H9 (cell line): ENCODE results near the gene CAMK1. TPM values are rescaled to one million over a fixed set of nuclear protein-coding genes. Genes with fewer than 3 reads are reported as not detected.

Source experiments
- DNase-seq: peaks from one replicate; pipeline ENCODE4 v3.0.0-alpha.2; 2017
- H2AFZ ChIP-seq: one replicate; pipeline ENCODE4 v1.6.1; 2013; ENCODE audit warnings: mild to moderate bottlenecking, low read length, control low read depth, moderate library complexity
- H2AK5ac ChIP-seq: 2 replicates; pipeline ENCODE4 v1.6.1; 2013; ENCODE audit warnings: low read length, control low read depth, mixed read lengths; ENCODE audit not compliant: insufficient read length
- H2BK120ac ChIP-seq: one replicate; pipeline ENCODE4 v1.6.1; 2013; ENCODE audit warnings: low read depth, mild to moderate bottlenecking, low read length, control low read depth, inconsistent platforms; ENCODE audit not compliant: poor library complexity, severe bottlenecking
- H2BK12ac ChIP-seq: 2 replicates; pipeline ENCODE4 v1.6.1; 2013; ENCODE audit warnings: low read length, control low read depth, mixed read lengths, low read depth; ENCODE audit not compliant: insufficient read length
- H2BK15ac ChIP-seq: 2 replicates; pipeline ENCODE4 v1.6.1; 2013; ENCODE audit warnings: low read depth, low read length, control low read depth
- H2BK20ac ChIP-seq: one replicate; pipeline ENCODE4 v1.6.1; 2013; ENCODE audit warnings: low read depth, mild to moderate bottlenecking, low read length, control low read depth, inconsistent platforms; ENCODE audit not compliant: poor library complexity, severe bottlenecking
- H2BK5ac ChIP-seq: 2 replicates; pipeline ENCODE4 v1.6.1; 2013; ENCODE audit warnings: low read length, control low read depth, mixed read lengths; ENCODE audit not compliant: insufficient read length
- H3K14ac ChIP-seq: 2 replicates; pipeline ENCODE4 v1.6.1; 2013; ENCODE audit warnings: low read length, control low read depth; ENCODE audit not compliant: insufficient read depth
- H3K18ac ChIP-seq: 2 replicates; pipeline ENCODE4 v1.6.1; 2013; ENCODE audit warnings: low read depth, mild to moderate bottlenecking, mixed read lengths, low read length, control low read depth; ENCODE audit not compliant: insufficient read length
- H3K23ac ChIP-seq: 2 replicates; pipeline ENCODE4 v1.6.1; 2013; ENCODE audit warnings: low read length, control low read depth, mixed read lengths, low read depth; ENCODE audit not compliant: insufficient read length
- H3K23me2 ChIP-seq: 2 replicates; pipeline ENCODE4 v1.6.1; 2013; ENCODE audit warnings: low read depth, mild to moderate bottlenecking, mixed read lengths, low read length, control low read depth; ENCODE audit not compliant: insufficient read length, poor library complexity, severe bottlenecking
- H3K27ac ChIP-seq: 2 replicates; pipeline ENCODE4 v1.5.1; 2013; ENCODE audit warnings: low read length, control low read depth, mixed read lengths, low read depth; ENCODE audit not compliant: insufficient read length
- H3K27me3 ChIP-seq: 2 replicates; pipeline ENCODE4 v1.6.1; 2013; ENCODE audit warnings: low read length, control low read depth, inconsistent platforms; ENCODE audit not compliant: insufficient read depth
- H3K4ac ChIP-seq: 2 replicates; pipeline ENCODE4 v1.6.1; 2013; ENCODE audit warnings: low read depth, mild to moderate bottlenecking, control low read depth, inconsistent platforms, low read length, moderate library complexity
- H3K4me1 ChIP-seq: 2 replicates; pipeline ENCODE4 v1.6.1; 2013; ENCODE audit warnings: low read length, control low read depth, inconsistent platforms; ENCODE audit not compliant: insufficient read depth
- H3K4me2 ChIP-seq: 2 replicates; pipeline ENCODE4 v1.6.1; 2013; ENCODE audit warnings: low read length, control low read depth, mixed read lengths; ENCODE audit not compliant: insufficient read length, insufficient read depth
- H3K56ac ChIP-seq: 2 replicates; pipeline ENCODE4 v1.6.1; 2013; ENCODE audit warnings: low read depth, mild to moderate bottlenecking, mixed read lengths, low read length, control low read depth; ENCODE audit not compliant: insufficient read length
- H3K79me1 ChIP-seq: 2 replicates; pipeline ENCODE4 v1.6.1; 2013; ENCODE audit warnings: low read depth, mild to moderate bottlenecking, moderate library complexity, low read length, control low read depth, inconsistent platforms; ENCODE audit not compliant: insufficient read depth, poor library complexity, severe bottlenecking
- H3K79me2 ChIP-seq: 2 replicates; pipeline ENCODE4 v1.6.1; 2013; ENCODE audit warnings: low read length, control low read depth, inconsistent platforms; ENCODE audit not compliant: insufficient read depth
- H3K9ac ChIP-seq: 2 replicates; pipeline ENCODE4 v1.6.1; 2013; ENCODE audit warnings: low read length, control low read depth, mixed read lengths; ENCODE audit not compliant: insufficient read length; ENCODE audit errors: extremely low read depth
- H3K9me3 ChIP-seq: one replicate; pipeline ENCODE4 v1.6.1; 2013; ENCODE audit warnings: low read depth, low read length, inconsistent platforms; ENCODE audit not compliant: control insufficient read depth
- H3T11ph ChIP-seq: one replicate; pipeline ENCODE4 v1.6.1; 2013; ENCODE audit warnings: mild to moderate bottlenecking, low read length, control low read depth, inconsistent platforms
- H4K20me1 ChIP-seq: one replicate; pipeline ENCODE4 v1.6.1; 2013; ENCODE audit not compliant: control insufficient read depth, insufficient read length, insufficient read depth
- H4K5ac ChIP-seq: 2 replicates; pipeline ENCODE4 v1.6.1; 2013; ENCODE audit warnings: low read depth, mild to moderate bottlenecking, mixed read lengths, low read length, control low read depth; ENCODE audit not compliant: insufficient read length
- H4K8ac ChIP-seq: replicated peaks from 2 replicates; pipeline ENCODE4 v1.6.1; 2013; ENCODE audit warnings: low read length, control low read depth, mixed read lengths, low read depth; ENCODE audit not compliant: insufficient read length
- H4K91ac ChIP-seq: 2 replicates; pipeline ENCODE4 v1.6.1; 2013; ENCODE audit warnings: low read depth, mild to moderate bottlenecking, moderate library complexity, mixed read lengths, low read length, control low read depth; ENCODE audit not compliant: insufficient read length
- H3K27ac Mint-ChIP-seq, 3 experiments: 2 replicates in 2 of 3; 3 replicates in 1 of 3; pipeline ENCODE4 v1.8.0; 2020 to 2021; ENCODE audit warnings: mixed read lengths in 3 of 3, mild to moderate bottlenecking in 1 of 3, moderate library complexity in 1 of 3
- H3K27me3 Mint-ChIP-seq: 2 replicates; pipeline ENCODE4 v1.8.0; 2021; ENCODE audit warnings: low read depth, mild to moderate bottlenecking, moderate library complexity, mixed read lengths
- H3K36me3 Mint-ChIP-seq, 3 experiments: 2 replicates in 2 of 3; 3 replicates in 1 of 3; pipeline ENCODE4 v1.8.0; 2020 to 2021; ENCODE audit warnings: low read depth in 3 of 3, mixed read lengths in 3 of 3; ENCODE audit not compliant: insufficient read depth in 1 of 3
- H3K4me1 Mint-ChIP-seq, 2 experiments: 2 replicates each; pipeline ENCODE4 v1.8.0; 2020; ENCODE audit warnings: mixed read lengths in 2 of 2
- H3K4me3 Mint-ChIP-seq, 2 experiments: 2 replicates in 1 of 2; 3 replicates in 1 of 2; pipeline ENCODE4 v1.8.0; 2020 to 2021; ENCODE audit warnings: mild to moderate bottlenecking in 2 of 2, mixed read lengths in 2 of 2, moderate library complexity in 1 of 2
- H3K9me3 Mint-ChIP-seq, 2 experiments: 2 replicates in 1 of 2; 3 replicates in 1 of 2; pipeline ENCODE4 v1.8.0; 2020; ENCODE audit warnings: mild to moderate bottlenecking in 2 of 2, mixed read lengths in 2 of 2, moderate library complexity in 1 of 2
- WGBS: extraction: QIAGEN DNeasy Blood & Tissue Kit; methylation state at CpG from one replicate; pipeline ENCODE4 v1.1.7; 2013; ENCODE audit warnings: missing lambda C conversion rate, low lambda C conversion rate, mixed read lengths; ENCODE audit not compliant: insufficient read length; ENCODE audit errors: extremely low coverage; 5-methylcytosine and 5-hydroxymethylcytosine counted together
- total RNA-seq: library from RNA; stranded (reverse); gene quantifications from 2 replicates; pipeline ENCODE4 v1.2.1, GENCODE V29; 2021
- TF ChIP-seq, protein P1 (sequence below): fragments of 200-600 bp; sonication (generic); conservative IDR thresholded peaks from 3 replicates; pipeline ENCODE4 v1.8.0; 2021; ENCODE audit warnings: antibody characterized with exemption, mild to moderate bottlenecking

The CAMK1 gene
- total RNA-seq, 1 experiment from 2014 or later: 9.2 TPM

DNA sequence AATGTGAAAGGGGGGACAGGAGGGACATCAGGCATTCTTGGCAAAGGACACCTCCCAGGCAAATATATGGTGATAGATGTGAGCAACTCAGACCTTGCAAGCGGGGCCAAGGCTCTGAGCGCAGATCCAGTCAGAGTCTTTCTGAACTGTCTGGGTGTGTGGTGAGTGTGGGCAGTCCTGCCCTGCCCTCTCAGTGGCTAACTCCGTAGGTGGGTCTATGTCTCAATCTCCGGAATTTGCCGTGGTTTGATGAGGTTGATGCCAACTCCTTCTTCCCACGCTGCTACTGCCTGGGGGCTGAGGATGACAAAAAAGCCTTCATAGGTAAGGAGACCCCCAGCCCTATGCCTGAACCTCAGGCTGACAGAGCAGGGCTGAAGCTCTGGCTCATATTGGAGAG, 47.7 kb upstream of the CAMK1 start:
- no peak overlapping the region for H2BK12ac ChIP-seq
- no peak overlapping the region for H2BK5ac ChIP-seq
- H2AK5ac ChIP-seq: no peak overlapping the region
- H3K27me3 Mint-ChIP-seq: peaks cover 4% of the 10 kb centered on the region
- H3K23ac ChIP-seq: no peak overlapping the region
- no peak overlapping the region for H3K27ac ChIP-seq
- no peak overlapping the region for H3K9ac ChIP-seq
- no peak overlapping the region for H3T11ph ChIP-seq
- H3K23me2 ChIP-seq: no peaks in the 10 kb centered on the region
- H2BK120ac ChIP-seq: no peak overlapping the region
- no peaks in the 10 kb centered on the region for H3K4me1 ChIP-seq
- H2AFZ ChIP-seq: no peak overlapping the region
- H4K20me1 ChIP-seq: no peaks in the 10 kb centered on the region
- no peaks in the 10 kb centered on the region for H3K27me3 ChIP-seq
- no peak overlapping the region for H4K91ac ChIP-seq
- H3K36me3 Mint-ChIP-seq: peaks cover 0 to 3% (median 0%) of the 10 kb centered on the region in 3 experiments; a peak in 1 of 7 replicates
- TF ChIP-seq, protein P1, sequence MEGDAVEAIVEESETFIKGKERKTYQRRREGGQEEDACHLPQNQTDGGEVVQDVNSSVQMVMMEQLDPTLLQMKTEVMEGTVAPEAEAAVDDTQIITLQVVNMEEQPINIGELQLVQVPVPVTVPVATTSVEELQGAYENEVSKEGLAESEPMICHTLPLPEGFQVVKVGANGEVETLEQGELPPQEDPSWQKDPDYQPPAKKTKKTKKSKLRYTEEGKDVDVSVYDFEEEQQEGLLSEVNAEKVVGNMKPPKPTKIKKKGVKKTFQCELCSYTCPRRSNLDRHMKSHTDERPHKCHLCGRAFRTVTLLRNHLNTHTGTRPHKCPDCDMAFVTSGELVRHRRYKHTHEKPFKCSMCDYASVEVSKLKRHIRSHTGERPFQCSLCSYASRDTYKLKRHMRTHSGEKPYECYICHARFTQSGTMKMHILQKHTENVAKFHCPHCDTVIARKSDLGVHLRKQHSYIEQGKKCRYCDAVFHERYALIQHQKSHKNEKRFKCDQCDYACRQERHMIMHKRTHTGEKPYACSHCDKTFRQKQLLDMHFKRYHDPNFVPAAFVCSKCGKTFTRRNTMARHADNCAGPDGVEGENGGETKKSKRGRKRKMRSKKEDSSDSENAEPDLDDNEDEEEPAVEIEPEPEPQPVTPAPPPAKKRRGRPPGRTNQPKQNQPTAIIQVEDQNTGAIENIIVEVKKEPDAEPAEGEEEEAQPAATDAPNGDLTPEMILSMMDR: no peak
- H4K5ac ChIP-seq: no peak overlapping the region
- no CpG with 5 or more reads among the region's 6 CpGs for WGBS
- H3K79me2 ChIP-seq: no peaks in the 10 kb centered on the region
- no peak overlapping the region for H3K4me3 Mint-ChIP-seq
- no peak overlapping the region for H3K4ac ChIP-seq
- H2BK15ac ChIP-seq: no peak overlapping the region
- H3K4me2 ChIP-seq: no peak overlapping the region
- H3K79me1 ChIP-seq: no peaks in the 10 kb centered on the region
- no peak overlapping the region for H4K8ac ChIP-seq
- H3K14ac ChIP-seq: no peak overlapping the region
- no peak for DNase-seq
- peaks cover 6 to 9% of the 10 kb centered on the region in 2 experiments for H3K4me1 Mint-ChIP-seq
- no peak overlapping the region; a peak in 1 of 7 replicates for H3K27ac Mint-ChIP-seq
- H3K9me3 Mint-ChIP-seq: no peaks in the 10 kb centered on the region
- H2BK20ac ChIP-seq: no peak overlapping the region
- H3K56ac ChIP-seq: no peak overlapping the region
- no peak overlapping the region for H3K18ac ChIP-seq
- H3K9me3 ChIP-seq: no peaks in the 10 kb centered on the region
